HepG2 (cell line): ENCODE measurements around the gene CFAP97. TPM values are rescaled to one million over a fixed set of nuclear protein-coding genes. Genes with fewer than 3 reads are reported as not detected.

ENCODE experiments used
- ARID4A ChIP-seq: sonication (generic); formaldehyde crosslinking; IDR thresholded peaks from 2 replicates; pipeline ENCODE4 v1.5.0; 2020; ENCODE audit warnings: mild to moderate bottlenecking, missing genetic modification reagents, borderline replicate concordance
- JARID2 ChIP-seq: sonication (generic); formaldehyde crosslinking; IDR thresholded peaks from 2 replicates; pipeline ENCODE4 v1.8.1; 2023; ENCODE audit warnings: missing genetic modification reagents, inconsistent platforms; ENCODE audit not compliant: insufficient replicate concordance
- MAFF ChIP-seq: IDR thresholded peaks from 2 replicates; pipeline ENCODE4 v1.6.1; 2011; ENCODE audit warnings: low read depth, low read length, improper control_type of control experiment
- NCOA5 ChIP-seq: sonication (generic); formaldehyde crosslinking; IDR thresholded peaks from 2 replicates; pipeline ENCODE4 v1.4.0; 2020; ENCODE audit warnings: missing genetic modification reagents
- POLR2AphosphoS2 ChIP-seq: IDR thresholded peaks from 2 replicates; pipeline ENCODE4 v1.6.1; 2011; ENCODE audit warnings: low read depth, low read length, improper control_type of control experiment
- RARA ChIP-seq: IDR thresholded peaks from 2 replicates; pipeline ENCODE4 v1.6.1; 2016; ENCODE audit warnings: missing genetic modification reagents, missing compliant biosample characterization
- RBFOX2 ChIP-seq: fragments of 200-400 bp; formaldehyde crosslinking; IDR thresholded peaks from 2 replicates; pipeline ENCODE4 v1.6.1; 2017; ENCODE audit warnings: low read depth, mild to moderate bottlenecking, low read length
- SMARCE1 ChIP-seq: fragments of 450-650 bp; IDR thresholded peaks from 2 replicates; pipeline ENCODE4 v1.6.1; 2017; ENCODE audit warnings: borderline replicate concordance
- SMC3 ChIP-seq: IDR thresholded peaks from 2 replicates; pipeline ENCODE4 v1.6.1; 2011; ENCODE audit warnings: low read length, improper control_type of control experiment
- SOX5 ChIP-seq: IDR thresholded peaks from 2 replicates; pipeline ENCODE4 v1.6.1; 2016; ENCODE audit warnings: borderline replicate concordance
- SRY ChIP-seq: sonication (generic); formaldehyde crosslinking; IDR thresholded peaks from 2 replicates; pipeline ENCODE4 v1.8.0; 2022; ENCODE audit warnings: mild to moderate bottlenecking, missing genetic modification reagents
- UBTF ChIP-seq: sonication (generic); formaldehyde crosslinking; IDR thresholded peaks from 2 replicates; pipeline ENCODE4 v1.4.0; 2020; ENCODE audit warnings: mild to moderate bottlenecking, missing genetic modification reagents
- ZBTB26 ChIP-seq: IDR thresholded peaks from 2 replicates; pipeline ENCODE4 v1.6.1; 2016; ENCODE audit warnings: missing compliant biosample characterization, missing genetic modification reagents, borderline replicate concordance
- ZBTB38 ChIP-seq: sonication (generic); formaldehyde crosslinking; IDR thresholded peaks from 2 replicates; pipeline ENCODE4 v1.5.1; 2020; ENCODE audit warnings: mild to moderate bottlenecking, missing genetic modification reagents
- ZNF138 ChIP-seq: sonication (generic); formaldehyde crosslinking; IDR thresholded peaks from 2 replicates; pipeline ENCODE4 v1.5.0; 2020; ENCODE audit warnings: mild to moderate bottlenecking, low read depth, missing genetic modification reagents
- ZNF552 ChIP-seq: sonication (generic); formaldehyde crosslinking; IDR thresholded peaks from 2 replicates; pipeline ENCODE4 v1.9.0; 2022; ENCODE audit warnings: missing genetic modification reagents, mild to moderate bottlenecking, borderline replicate concordance
- ZNF580 ChIP-seq: IDR thresholded peaks from 2 replicates; pipeline ENCODE4 v1.6.1; 2016; ENCODE audit warnings: low read depth, borderline replicate concordance
- ZNF607 ChIP-seq: sonication (generic); formaldehyde crosslinking; IDR thresholded peaks from 2 replicates; pipeline ENCODE4 v1.5.1; 2020; ENCODE audit warnings: missing genetic modification reagents, mild to moderate bottlenecking, borderline replicate concordance
- polyA plus RNA-seq, 8 experiments: library from polyadenylated mRNA; depleted of rRNA in 3 of 8; stranded (reverse) in 7 of 8; unstranded in 1 of 8; fragments of >200 nt; fragmentation: Illumina TruSeq in 4 of 8; extraction: Trizol in 4 of 8; gene quantifications; 2 replicates each; pipeline versions ENCODE4 v1.2.1 to v1.2.3, GENCODE V29; 2011 to 2016; ENCODE audit warnings: low read depth in 4 of 8, missing spikeins in 1 of 8, mixed read lengths in 1 of 8; ENCODE audit not compliant: insufficient read depth in 1 of 8
- total RNA-seq, 5 experiments: library from RNA; depleted of rRNA; stranded (reverse); fragments of >200 nt; fragmentation: Illumina TruSeq; extraction: Trizol; gene quantifications; 2 replicates each; pipeline ENCODE4 v1.2.3, GENCODE V29; 2016; ENCODE audit warnings: low read depth in 1 of 5

Gene CFAP97
- total and polyA plus RNA-seq, 2 of the 13 experiments (the other 11 are each of a cell fraction or from before 2014, with no cell fraction given) = 32.1 to 44.4 TPM

GRCh38 chr4:185235119-185235842 lies 31.5 kb upstream of the CFAP97 start (continued):
- TF ChIP-seq RARA (CRISPR knock-in tag) (no peak), JARID2 (CRISPR knock-in tag) (no peak), SRY (CRISPR knock-in tag) (no peak), NCOA5 (no peak), ZBTB38 (CRISPR knock-in tag) (0 out of 2 replicates have a peak, but pooled peaks have one; percentile 44), ARID4A (CRISPR knock-in tag) (no peak), UBTF (CRISPR knock-in tag) (0 out of 2 replicates have a peak, but pooled peaks have one; percentile 29), ZNF138 (CRISPR knock-in tag) (no peak), ZBTB26 (CRISPR knock-in tag) (no peak), SMARCE1 (no peak), SOX5 (CRISPR knock-in tag) (no peak), ZNF607 (0 out of 2 replicates have a peak, but pooled peaks have one; percentile 18), RBFOX2 (no peak), POLR2AphosphoS2 (no peak), ZNF552 (no peak), MAFF (no peak), SMC3 (no peak), ZNF580 (CRISPR knock-in tag) (no peak)
